COLO668 (cell line): ENCODE measurements around the gene OSTC.
"Not testable (repeated sequence)": the region's sequence is repeated elsewhere in the genome, so short reads cannot be mapped to it uniquely, and the experiment has no call there.

ENCODE experiments used
- DNase-seq: peaks from one replicate; lab custom pipeline; 2025; ENCODE audit not compliant: unreplicated experiment; lab: John Stamatoyannopoulos, UW

OSTC gene

DNA sequence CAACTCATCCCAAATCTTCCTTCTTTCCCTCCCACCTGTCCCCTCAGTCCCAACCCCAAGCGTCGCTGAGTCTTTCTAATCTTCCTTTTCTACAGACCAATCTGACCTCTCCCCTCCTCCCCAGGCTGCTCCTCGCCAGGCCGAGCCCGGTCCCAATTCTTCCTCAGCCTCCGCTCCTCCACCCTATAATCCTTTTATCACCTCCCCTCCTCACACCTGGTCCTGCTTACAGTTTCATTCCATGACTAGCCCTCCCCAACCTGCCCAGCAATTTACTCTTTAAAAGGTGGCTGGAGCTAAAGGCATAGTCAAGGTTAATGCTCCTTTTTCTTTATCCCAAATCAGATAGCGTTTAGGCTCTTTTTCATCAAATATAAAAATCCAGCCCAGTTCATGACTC lies 60.2 kb downstream of the OSTC start:
- DNase-seq, result not testable (repeated sequence)

DNA sequence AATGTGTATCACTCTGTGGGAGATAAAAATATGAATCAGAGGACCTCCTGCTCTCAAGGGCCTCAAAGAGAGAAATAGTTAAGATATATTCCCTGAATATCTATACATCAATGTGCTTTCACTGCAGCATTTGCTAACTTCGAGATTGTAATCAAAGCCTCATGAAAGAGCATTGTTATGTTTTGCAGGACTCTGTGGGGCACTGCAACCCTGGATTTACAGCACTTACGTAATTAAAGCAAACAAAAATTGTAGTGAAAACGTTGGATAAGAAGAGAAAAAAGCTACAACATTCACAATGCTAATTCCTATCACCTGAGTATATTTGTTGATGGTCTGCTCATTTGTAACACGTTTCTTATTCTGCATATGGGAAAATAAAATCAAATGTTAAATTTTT lies 64.5 kb downstream of the OSTC start:
- no peak for DNase-seq

DNA sequence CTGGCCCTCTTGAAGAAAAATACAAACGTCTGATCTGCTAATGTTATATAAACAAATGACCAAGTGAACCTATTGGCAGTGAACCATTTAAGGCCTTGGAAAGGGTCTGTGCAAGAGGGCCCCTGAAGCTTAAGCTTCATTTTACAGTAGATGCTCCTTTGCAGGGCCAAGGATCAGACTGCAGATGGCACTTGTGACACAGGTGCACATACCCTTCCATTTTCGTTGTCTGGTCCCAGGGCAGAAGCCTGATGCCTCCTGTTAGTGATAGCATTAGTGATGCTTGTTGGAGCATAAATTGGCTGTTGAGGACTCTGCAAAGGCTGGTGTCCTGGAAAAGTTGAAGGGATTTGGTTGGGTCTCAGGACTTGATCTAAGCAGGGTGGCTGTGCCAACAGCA lies 65.9 kb downstream of the OSTC start:
- DNase-seq, result no peak

DNA sequence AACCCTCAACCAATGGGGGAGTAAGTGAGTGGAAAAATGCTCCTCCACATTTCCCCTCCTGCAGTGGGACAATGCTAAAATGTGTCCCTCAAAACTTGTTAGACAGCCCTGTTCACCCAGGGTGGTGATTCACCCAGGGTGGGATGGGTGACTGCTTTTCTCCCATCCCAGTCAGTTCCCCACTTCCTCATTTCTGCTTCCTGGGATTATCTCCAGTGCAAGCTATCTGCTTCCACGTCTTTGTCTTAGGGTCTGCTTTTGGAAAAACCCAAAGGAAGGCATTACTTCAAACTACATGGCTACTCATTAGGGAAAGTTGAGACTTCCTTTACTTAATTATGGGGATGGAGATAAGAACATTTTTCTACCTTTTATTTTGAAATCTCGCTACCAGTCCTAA lies 67.0 kb downstream of the OSTC start:
- DNase-seq, result no peak
